GM10266 (cell line): ENCODE results near the gene AR.

Experiments
- DNase-seq: peaks from one replicate; pipeline ENCODE4 v3.0.0; 2012; ENCODE audit errors: extremely low spot score
- TF ChIP-seq, protein P1 (sequence below): IDR thresholded peaks from 2 replicates; pipeline ENCODE4 v1.5.1; 2012; ENCODE audit warnings: mild to moderate bottlenecking, low read depth; ENCODE audit not compliant: control insufficient read depth, insufficient read depth; ENCODE audit errors: missing control alignments

Gene AR

DNA sequence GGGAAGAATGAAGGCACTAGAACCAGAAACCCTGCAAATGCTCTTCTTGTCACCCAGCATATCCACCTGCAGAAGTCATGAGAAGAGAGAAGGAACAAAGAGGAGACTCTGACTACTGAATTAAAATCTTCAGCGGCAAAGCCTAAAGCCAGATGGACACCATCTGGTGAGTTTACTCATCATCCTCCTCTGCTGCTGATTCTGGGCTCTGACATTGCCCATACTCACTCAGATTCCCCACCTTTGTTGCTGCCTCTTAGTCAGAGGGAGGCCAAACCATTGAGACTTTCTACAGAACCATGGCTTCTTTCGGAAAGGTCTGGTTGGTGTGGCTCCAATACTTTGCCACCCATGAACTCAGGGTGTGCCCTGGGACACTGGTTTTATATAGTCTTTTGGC is 181.7 kb downstream of the AR start:
- no peak for DNase-seq
- TF ChIP-seq, protein P1, sequence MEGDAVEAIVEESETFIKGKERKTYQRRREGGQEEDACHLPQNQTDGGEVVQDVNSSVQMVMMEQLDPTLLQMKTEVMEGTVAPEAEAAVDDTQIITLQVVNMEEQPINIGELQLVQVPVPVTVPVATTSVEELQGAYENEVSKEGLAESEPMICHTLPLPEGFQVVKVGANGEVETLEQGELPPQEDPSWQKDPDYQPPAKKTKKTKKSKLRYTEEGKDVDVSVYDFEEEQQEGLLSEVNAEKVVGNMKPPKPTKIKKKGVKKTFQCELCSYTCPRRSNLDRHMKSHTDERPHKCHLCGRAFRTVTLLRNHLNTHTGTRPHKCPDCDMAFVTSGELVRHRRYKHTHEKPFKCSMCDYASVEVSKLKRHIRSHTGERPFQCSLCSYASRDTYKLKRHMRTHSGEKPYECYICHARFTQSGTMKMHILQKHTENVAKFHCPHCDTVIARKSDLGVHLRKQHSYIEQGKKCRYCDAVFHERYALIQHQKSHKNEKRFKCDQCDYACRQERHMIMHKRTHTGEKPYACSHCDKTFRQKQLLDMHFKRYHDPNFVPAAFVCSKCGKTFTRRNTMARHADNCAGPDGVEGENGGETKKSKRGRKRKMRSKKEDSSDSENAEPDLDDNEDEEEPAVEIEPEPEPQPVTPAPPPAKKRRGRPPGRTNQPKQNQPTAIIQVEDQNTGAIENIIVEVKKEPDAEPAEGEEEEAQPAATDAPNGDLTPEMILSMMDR = no peak

DNA sequence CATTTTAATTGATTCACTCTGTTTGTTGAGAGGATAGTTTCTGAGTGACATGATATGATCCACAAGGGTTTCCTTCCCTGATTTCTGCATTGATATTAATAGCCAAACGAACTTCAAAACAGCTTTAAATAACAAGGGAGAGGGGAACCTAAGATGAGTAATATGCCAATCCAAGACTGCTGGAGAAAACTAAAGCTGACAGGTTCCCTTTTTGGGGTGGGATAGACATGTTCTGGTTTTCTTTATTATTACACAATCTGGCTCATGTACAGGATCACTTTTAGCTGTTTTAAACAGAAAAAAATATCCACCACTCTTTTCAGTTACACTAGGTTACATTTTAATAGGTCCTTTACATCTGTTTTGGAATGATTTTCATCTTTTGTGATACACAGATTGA is 182.2 kb downstream of the AR start:
- TF ChIP-seq, protein P1 = no peak

DNA sequence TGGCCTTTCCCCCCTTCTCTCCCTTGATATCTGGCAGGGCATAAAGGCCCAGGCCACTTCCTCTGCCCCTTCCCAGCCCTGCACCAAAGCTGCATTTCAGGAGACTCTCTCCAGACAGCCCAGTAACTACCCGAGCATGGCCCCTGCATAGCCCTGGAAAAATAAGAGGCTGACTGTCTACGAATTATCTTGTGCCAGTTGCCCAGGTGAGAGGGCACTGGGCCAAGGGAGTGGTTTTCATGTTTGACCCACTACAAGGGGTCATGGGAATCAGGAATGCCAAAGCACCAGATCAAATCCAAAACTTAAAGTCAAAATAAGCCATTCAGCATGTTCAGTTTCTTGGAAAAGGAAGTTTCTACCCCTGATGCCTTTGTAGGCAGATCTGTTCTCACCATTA is 183.8 kb downstream of the AR start:
- no peak for DNase-seq

More for the DNA sequence above, 182.2 kb downstream of the AR start:
- DNase-seq = no peak

DNA sequence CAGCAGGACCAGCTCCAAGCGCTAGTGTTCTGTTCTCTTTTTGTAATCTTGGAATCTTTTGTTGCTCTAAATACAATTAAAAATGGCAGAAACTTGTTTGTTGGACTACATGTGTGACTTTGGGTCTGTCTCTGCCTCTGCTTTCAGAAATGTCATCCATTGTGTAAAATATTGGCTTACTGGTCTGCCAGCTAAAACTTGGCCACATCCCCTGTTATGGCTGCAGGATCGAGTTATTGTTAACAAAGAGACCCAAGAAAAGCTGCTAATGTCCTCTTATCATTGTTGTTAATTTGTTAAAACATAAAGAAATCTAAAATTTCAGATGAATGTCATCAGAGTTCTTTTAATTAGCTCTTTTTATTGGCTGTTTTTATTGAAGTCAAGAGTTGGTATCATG is 186.5 kb downstream of the AR start:
- no peak for DNase-seq
- TF ChIP-seq, protein P1 = no peak

More for the DNA sequence above, 183.8 kb downstream of the AR start:
- TF ChIP-seq, protein P1 = no peak

DNA sequence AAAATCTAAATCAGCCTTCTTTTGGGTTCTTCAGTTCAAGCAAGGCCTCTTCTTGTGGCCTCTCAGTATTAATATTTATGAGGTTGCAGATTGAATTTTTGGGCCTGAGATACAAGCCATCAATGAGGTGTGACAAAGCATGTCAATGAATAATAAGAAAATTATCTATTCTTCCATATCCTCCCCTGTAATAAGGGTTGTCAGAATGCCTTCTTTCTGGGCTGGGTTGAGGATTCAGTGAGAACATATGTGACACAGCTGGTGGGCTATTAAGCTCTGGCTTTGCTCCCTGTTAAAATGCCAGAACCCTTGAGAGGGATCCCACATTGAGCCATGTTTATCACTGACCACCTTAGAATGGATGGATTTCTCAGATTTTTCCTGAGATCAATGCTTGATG is 187.2 kb downstream of the AR start:
- no peak for DNase-seq
- TF ChIP-seq, protein P1 = no peak

DNA sequence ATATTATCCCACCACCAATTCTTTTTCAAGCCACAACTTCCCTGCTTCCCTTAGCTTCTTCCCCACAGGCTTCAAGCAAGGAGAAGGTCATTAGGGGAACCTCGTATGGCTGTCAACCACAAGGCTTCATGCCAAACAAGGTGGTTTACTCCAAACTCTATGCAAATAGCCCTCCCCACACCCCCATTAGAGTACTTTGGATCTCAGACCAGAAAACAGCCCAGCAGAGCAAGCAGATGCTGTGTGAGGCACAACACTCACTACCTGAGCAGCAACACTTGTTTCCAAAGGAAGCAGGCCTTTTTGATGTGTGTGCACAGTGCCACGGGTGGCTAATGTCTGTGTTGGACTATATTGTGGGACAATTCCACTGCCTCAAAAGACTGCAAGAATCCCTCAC is 189.0 kb downstream of the AR start:
- TF ChIP-seq, protein P1 = no peak
- no peak for DNase-seq

DNA sequence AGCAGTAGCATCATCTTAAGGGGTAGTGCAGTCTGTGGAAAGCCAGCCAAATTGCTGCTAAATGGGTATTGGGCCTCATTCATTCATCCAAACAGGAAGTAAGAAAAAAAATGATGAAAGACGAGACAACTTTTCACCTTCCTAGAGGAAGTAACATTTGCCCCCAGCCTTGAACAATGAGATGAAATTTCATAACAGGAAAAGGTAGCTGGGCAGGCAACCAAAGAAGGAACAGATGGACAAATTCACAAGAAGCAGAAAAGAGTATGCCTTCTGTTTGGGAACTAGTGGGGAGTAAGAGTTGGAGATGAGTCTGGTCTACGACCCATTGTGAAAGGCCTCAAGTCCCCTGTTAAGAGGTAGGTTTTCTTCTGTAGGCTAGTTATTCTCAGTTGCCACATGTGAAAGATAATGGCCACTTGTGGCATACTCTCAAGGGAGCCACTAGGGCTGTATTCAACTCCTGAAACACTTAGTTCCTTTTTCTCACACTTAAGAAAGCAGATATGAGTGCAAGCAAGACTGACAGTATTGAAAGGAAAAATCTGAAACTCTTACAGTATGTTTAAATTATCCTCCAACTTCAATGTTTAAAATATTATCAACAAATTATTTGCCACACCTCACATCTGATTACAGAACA is 190.4 kb downstream of the AR start:
- TF ChIP-seq, protein P1 = no peak
- DNase-seq = no peak
